HG02885 (cell line): ENCODE data around the gene UGT2B17.
"Not testable (repeated sequence)": the region's sequence is repeated elsewhere in the genome, so short reads cannot be mapped to it uniquely, and the experiment has no call there.

Experiments used
- ATAC-seq: cut with Tn5 transposase; IDR thresholded peaks from one replicate; pipeline ENCODE4 v1.9.1; 2021; ENCODE audit warnings: mild to moderate bottlenecking; ENCODE audit not compliant: unreplicated experiment, poor library complexity

Gene UGT2B17

DNA sequence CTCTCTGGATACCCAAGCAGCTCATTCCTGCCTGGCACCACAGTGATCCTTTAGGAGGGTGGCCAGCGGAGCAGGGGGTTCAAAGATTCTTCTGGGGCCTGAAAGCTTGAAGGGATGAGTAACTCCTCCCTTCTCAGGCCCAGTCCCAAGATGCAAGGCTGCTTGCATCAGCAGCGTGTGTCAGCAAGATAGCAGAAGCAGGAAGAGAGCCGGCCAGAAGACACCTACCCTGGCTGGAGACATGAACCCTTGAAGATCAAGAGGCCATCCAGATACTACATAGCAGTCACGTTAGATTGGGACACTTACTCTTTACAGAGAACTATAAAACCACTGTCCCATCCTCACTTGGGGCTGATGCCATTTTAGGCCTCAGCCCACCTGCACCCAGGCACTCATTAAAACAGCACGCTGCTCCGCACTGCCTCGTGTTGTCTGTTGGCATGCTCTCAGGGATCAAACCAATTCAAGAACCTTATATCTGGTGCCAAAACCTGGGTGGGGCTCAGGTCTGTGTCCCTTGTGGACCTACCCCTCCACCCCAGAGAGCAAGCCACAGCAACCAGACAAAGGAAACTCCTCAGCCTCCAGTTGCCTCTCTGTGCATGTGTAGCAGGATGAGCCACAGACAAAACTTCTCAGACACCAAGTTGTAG lies 6.5 kb downstream of the UGT2B17 start:
- ATAC-seq = no peak

DNA sequence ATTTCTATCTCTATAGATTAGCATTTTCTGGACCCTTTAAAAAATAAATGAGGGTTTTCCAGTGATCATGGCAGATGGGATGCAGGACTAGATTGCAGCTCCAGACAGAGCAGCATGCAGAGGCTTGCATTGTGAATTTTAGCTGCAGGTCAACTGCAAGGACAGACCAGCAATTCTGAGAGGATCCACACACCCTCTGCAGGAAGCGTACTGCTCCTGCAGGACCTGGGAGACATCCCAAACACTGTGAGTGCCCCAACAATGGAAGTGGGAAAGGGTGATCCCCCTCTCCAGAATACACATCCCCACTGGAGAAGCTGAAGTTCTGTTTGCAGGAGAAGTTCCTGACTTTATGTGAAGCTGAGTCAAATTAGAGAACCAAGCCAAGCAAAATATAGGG lies 7.1 kb downstream of the UGT2B17 start:
- not testable (repeated sequence) for ATAC-seq

DNA sequence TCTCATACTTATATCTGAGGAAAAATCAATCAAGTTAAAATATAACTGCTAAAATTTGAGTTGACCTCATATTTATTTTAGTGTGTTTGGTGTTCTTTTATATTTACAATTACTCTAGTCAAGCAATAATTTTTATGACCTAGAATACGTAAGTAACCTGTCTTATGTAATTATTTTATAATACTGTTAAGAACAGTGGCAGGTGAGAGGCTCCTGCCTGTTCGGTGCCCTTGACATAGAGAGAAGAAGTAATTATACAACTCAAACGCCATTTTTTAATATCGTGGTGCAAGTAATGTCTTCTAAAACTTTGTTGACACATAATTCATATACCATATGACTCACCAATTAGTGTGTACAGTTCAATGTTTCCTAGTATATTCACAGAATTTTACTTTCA lies 7.6 kb downstream of the UGT2B17 start:
- not testable (repeated sequence) for ATAC-seq

DNA sequence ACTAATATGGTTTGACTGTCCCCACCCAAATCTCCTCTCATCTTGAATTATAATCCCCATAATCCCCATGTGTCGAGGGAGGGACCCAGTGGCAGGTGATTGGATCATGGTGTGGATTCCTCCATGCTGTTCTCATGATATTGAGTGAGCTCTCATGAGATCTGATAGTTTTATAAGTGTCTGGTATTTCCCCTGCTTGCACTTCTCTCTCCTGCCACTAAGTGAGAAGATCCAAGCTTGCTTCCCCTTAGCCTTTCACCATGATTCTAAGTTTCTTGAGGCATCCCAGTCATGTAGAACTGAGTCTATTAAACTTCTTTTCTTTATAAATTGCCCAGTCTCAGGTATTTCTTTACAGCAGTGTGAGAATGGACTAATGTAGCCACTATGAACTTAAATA lies 9.8 kb downstream of the UGT2B17 start:
- ATAC-seq = peak; percentile 44

DNA sequence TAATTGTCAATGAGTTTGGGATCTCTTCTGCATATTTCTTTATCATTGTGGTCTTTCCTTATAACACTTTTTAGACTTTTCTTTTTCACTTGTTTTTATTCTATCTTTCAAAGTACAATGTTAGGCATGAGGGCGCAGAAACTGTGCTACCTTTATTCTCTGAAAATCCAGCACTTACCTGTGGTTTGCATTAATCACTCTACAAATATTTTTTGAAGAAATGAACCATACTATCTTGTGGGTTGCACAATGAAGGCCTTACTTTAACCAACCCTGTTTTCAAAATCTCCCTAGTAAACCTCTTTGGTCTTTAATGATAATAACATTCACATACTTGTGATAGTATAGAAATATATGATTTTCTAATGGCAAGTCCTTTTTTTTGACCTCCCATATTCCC lies 11.0 kb downstream of the UGT2B17 start:
- ATAC-seq = not testable (repeated sequence)

DNA sequence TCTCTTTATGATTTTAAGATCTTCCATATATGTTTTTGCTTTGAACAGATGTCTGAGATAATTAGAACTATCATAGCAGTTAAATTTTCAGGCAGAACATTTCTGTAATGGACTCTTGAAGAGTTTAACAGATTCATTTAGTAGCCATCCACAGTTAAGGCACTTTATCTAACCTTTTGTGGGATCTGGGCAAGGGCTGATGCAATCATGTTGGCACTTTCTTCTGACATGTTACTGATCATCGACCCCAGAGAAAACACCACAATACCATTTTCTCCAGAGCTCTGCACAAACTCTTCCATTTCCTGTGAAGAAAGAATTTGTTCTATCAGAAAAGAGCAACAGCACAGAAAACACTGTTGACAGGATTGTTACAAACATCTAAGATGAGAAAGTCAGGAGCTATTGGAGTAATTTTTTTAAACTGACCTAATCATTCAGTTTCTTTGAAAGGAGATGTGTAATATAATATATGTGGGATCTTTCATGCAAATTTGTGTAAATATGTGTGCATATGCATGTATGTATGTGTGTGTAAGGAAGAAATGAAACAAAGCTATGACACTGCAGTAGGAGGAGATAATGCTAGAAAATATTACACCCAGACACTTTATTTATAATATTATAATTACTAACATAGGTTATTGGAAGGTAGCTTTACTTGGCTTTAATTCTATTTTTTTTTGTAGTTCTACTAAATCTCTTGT lies 15.6 kb downstream of the UGT2B17 start:
- ATAC-seq = not testable (repeated sequence)

DNA sequence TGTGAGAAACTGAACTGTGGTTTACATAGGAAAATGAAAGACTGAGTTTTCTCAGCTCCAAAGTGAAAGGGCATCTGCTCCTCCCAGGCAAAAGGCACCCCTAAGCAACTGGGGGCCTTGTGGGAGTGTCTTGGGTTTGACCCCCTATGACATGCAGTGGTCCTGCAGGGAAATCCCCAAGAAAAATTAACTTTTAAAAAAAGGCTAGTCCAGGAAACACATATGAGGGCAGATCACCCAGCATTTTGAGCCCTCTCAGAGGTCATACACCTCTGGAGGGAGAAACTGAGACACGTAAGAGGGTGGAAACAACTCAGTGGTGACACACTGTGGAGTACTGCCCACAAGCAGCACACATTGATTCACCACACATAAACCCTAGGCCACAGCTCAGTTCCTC lies 22.3 kb downstream of the UGT2B17 start:
- ATAC-seq = peak; percentile 71

DNA sequence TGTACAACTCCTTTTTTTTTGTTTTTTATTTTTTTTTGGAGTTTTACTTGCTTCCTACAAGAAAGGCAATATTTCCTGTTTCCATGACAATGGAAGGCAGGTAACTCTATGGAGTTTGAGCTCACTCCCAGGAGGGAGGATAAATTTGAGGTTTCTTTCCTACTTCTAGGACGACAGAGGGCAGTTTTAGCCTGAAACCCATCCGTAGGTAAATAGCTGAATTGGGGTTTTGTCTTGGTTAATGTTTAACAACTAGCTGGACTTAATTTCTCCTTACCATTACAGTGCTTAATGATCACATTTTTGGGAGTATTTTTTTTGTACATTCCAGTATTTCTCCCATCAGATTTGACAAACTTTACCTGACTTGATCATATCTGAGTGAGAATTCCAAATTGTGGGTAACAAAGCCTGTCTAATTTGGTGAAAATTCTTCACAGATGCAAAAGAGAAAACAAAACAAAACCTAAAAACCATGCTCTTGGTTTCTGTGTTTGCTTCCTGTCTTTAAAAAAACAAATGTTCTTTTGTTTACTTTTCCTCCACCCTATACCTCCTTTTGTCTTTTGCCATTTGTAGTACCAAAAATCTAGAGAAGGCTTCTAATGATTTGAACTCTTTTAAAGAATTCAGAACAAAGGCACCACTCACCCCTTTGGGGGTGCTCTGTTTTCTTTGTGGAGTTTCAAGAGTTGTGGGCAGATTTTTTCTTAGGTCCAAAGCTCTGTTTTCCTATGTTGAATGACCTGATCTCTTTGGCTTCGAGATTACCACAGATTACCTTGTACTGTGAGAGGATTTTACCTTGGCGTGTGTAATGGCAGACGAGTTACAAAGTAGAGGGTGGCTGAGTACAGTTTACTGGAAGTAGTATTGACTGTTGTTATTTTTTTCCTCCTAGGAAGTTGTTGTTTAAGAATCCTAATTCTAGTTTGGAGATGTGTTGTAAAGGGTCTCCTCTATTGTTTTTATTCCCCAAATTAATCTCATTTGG lies 23.0 kb downstream of the UGT2B17 start:
- ATAC-seq = peak; percentile 53

DNA sequence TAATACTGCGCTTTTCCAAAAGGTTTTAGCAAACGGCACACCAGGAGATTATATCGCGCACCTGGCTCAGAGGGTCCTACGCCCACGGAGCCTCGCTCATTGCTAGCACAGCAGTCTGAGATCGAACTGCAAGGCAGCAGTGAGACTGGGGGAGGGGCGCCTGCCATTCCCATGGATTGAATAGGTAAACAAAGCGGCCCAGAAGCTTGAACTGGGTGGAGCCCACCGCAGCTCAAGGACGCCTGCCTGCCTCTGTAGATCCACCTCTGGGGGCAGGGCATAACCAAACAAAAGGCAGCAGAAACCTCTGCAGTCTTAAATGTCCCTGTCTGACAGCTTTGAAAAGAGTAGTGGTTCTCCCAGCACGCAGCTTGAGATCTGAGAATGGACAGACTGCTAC lies 33.4 kb downstream of the UGT2B17 start:
- ATAC-seq = not testable (repeated sequence)

DNA sequence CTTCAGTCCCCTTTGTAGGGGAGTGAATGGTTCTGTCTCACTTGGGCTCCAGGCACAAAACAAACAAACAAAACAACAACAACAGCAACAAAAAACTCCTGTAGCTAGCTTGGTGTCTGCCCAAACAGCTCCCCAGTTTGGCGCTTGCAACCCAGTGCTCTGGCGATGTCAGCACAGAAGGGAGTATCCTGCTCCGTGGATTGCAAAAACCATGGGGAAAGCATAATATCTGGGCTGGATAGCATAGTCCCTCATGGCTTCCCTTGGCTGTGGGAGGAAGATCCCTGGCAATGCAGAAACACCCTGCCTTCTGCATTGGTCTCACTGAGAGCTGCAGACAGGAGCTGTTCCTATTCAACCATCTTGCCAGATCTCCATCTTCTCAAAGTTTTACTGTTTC lies 39.7 kb downstream of the UGT2B17 start:
- no peak for ATAC-seq

DNA sequence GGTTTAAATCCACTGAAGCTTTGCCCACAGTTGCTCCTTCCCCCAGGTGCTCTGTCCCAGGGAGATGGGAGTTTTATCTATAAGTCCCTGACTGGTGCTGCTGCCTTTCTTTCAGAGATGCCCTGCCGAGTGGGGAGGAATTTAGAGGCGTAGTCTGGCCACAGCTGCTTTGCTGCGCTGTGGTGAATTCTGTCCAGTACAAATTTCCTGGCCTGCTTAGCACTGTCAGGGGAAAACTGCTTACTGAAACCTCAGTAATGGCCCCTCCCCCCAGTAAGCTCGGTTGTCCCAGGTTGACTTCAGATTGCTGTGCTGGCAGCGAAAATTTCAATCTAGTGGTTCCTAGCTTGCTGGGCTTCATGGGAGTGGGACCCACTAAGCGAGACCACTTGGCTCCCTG lies 40.1 kb downstream of the UGT2B17 start:
- no peak for ATAC-seq

DNA sequence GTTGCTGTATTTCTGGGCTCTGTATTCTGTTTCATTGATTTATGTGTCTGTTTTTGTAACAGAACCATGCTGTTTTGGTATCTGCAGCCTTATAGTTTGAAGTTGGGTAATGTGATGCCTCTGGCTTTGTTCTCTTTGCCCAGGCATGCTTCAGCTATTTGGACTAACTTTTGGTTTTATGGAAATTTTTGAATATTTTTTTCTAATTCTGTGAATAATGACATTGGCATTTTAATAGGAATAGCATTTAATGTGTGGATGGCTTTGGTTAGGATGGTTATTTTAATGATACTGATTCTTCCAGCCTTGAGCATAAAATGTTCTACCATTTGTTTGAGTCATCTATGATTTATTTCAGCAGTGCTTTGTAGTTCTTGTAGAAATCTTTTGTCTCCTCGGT lies 53.9 kb downstream of the UGT2B17 start:
- ATAC-seq = not testable (repeated sequence)

DNA sequence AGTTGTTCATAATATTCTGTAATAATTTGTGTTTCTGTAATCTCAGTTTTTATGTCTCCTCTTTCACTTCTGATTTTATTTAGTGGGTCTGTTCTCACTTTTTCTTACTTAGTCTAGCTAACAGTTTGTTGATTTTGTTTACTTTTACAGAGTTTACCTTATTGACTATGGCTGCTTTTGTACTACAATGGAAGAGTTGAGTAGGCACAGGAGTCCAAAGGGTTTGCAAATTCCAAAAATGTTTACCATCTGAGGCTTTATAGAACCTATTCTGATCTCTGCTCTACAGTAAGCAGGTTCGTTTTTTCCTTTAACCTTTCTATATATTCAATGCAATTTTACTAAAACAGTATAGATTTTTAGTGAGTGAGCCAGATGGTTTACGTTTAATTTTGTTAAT lies 55.1 kb downstream of the UGT2B17 start:
- ATAC-seq = no peak

DNA sequence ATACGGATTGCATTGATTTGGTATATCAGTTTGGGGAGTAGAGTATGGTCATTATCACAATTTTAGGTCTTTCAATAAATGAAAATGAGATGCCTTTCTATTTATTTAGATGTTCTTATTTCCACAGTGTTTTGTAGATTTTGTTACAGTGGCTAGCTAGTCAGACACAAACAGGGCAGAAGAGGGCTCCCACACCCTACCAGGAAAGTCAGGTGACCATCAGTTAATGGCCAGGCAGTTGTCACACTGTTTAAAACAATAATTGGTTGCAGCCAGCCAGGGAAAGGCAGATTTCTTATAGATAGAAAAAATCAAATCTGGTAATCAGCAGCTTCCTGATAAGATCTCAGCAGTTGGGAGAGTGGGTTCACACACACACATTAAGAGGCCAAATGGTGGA lies 57.2 kb downstream of the UGT2B17 start:
- no peak for ATAC-seq

DNA sequence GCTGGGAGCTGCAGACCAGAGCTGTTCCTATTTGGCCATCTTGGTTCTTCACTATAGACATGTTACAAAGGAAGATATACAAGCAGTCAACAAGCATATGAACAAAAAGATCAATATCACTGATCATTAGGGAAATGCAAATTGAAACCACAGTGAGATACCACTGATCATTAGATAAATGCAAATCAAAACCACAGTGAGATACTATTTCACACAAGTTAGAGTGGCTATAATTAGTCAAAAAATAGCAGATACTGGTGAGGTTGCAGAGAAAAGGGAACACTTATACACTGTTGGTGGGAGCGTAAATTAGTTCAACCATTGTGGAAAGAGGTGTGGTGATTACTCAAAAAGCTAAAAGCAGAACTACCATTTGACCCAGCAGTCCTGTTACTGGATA lies 70.7 kb downstream of the UGT2B17 start:
- peak; percentile 68 for ATAC-seq

DNA sequence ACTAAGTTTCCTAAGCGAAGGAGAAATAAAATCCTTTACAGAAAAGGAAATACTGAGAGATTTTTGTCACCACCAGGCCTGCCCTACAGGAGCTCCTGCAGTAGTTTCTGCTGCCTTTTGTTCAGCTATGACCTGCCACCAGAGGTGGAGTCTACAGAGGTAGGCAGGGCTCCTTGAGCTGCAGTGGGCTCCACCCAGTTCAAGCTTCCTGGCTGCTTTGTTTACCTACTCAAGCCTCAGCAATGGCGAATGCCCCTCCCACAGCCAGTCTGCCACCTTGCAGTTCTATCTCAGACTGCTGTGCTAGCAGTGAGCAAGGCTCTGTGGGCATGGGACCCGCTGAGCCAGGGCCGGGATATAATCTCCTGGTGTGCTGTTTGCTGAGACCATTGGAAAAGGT lies 71.3 kb downstream of the UGT2B17 start:
- not testable (repeated sequence) for ATAC-seq

DNA sequence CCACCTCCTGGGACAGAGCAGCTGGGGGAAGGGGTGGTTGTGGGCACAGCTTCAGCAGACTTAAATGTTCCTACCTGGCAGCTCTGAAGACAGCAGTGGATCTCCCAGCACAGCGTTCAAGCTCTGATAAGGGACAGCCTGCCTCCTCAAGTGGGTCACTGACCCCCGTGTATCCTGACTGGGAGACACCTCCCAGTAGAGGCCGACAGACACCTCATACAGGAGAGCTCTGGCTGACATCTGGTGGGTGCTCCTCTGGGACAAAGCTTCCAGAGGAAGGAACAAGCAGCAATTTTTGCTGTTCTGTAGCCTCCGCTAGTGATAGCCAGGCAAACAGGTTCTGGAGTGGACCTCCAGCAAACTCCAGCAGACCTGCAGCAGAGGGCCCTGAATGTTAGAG lies 72.7 kb downstream of the UGT2B17 start:
- not testable (repeated sequence) for ATAC-seq

DNA sequence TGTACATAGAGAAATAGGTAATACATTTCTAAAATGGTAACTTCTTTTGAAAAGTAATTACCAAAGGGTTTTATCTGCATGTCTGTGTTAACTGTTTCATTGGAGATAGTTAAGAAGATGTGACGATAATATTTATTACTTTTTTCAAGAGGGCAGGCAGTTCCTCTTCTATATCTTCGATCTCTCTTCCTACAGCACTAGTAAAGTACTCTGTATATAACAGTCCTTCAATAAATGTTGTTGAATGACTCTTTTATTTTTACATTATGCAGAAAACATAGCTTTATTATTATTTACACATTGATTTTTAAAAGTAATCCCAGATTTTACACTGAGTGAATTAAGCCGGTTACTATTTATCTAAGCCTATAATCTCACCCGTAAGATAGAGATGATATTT lies 77.1 kb downstream of the UGT2B17 start:
- ATAC-seq = no peak

DNA sequence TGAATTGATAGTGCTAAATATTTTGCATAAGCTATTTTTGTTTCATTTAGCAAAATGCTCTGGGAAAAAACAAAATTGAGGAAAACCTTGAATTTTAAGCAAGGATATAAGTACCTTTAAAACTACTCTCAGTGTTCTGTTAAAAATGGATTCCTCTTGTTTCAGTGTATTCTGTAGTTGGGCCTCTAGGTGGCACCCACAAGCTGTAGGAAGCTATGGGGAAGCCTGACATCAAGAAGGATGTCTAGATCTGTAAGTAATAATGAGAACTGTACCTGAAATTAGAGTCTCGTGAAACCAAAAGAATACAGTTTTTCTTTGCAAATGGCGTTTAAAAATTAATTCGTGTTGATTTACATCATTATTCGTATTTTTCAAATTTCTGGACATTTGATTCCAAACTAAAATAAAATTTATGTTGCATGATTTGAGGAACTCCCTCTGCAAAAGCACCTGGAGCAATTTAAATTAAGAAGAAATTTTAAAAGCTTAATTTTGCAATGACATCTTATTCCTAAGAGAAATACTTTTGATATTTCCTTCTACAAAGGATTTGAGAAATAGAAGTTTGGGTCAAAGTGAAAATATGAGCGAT lies 77.6 kb downstream of the UGT2B17 start:
- peak; percentile 98 for ATAC-seq

DNA sequence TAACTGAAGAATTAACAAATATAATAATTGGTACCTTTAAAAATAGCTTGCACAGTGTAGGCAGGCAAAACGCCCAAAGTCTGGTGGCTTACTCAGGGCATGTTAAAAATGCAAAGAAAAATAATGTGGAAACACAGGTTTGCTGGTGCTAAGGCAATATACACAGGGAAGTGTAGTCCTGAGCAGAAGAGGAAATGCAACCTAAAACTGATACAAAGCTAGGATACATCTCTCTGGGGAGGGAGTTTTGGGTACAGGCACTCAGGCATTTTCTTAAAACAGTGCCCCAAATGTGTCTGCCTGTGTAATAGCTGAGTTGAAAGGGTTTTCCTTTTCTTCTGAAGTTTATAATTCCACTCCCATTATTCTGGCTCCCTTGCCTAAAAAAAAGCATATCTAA lies 81.4 kb downstream of the UGT2B17 start:
- no peak for ATAC-seq
